Fibroblast of lung (primary cell): Measurements from ENCODE around the gene KSR2. TPM values are rescaled to one million over a fixed set of nuclear protein-coding genes. Genes with fewer than 3 reads are reported as not detected.

Source experiments
- DNase-seq, 2 donors: peaks; one replicate each; pipeline versions ENCODE4 v3.0.0 to v3.0.0-alpha.2; 2010; ENCODE audit warnings: low read depth in 2 of 2
- H2AFZ ChIP-seq: 2 replicates; pipeline ENCODE4 v1.5.1; 2012; ENCODE audit warnings: low read length, control low read depth, inconsistent platforms
- H3K27ac ChIP-seq: 2 replicates; pipeline ENCODE4 v1.5.1; 2011; ENCODE audit warnings: low read length, control low read depth; ENCODE audit not compliant: insufficient read depth
- H3K27me3 ChIP-seq: 2 replicates; pipeline ENCODE4 v1.5.1; 2011; ENCODE audit warnings: mild to moderate bottlenecking, low read length; ENCODE audit not compliant: control insufficient read depth, insufficient read depth
- H3K36me3 ChIP-seq: 2 replicates; pipeline ENCODE4 v1.5.1; 2011; ENCODE audit warnings: low read length; ENCODE audit not compliant: control insufficient read depth, insufficient read depth
- H3K4me1 ChIP-seq: 2 replicates; pipeline ENCODE4 v1.5.1; 2011; ENCODE audit warnings: low read length; ENCODE audit not compliant: control insufficient read depth, insufficient read depth; ENCODE audit errors: extremely low read depth
- H3K4me2 ChIP-seq: 2 replicates; pipeline ENCODE4 v1.5.1; 2011; ENCODE audit warnings: low read length, control low read depth; ENCODE audit not compliant: insufficient read depth; ENCODE audit errors: extremely low read depth
- H3K4me3 ChIP-seq, 4 experiments: fragments of 200-600 bp in 1 of 4; sonication (generic) in 1 of 4; replicated peaks in 1 of 4; 2 replicates each; pipeline ENCODE4 v1.5.1; 2011 to 2016; ENCODE audit warnings: low read length in 4 of 4, low read depth in 3 of 4, mild to moderate bottlenecking in 3 of 4, control low read depth in 2 of 4, inconsistent platforms in 1 of 4, mixed read lengths in 1 of 4; ENCODE audit not compliant: insufficient read depth in 1 of 4; ENCODE audit errors: control extremely low read depth in 1 of 4
- H3K79me2 ChIP-seq: 2 replicates; pipeline ENCODE4 v1.5.1; 2012; ENCODE audit warnings: mild to moderate bottlenecking, low read length, inconsistent platforms; ENCODE audit not compliant: control insufficient read depth, insufficient read depth
- H3K9ac ChIP-seq: 2 replicates; pipeline ENCODE4 v1.5.1; 2011; ENCODE audit warnings: mild to moderate bottlenecking, low read length, control low read depth; ENCODE audit not compliant: insufficient read depth
- H3K9me3 ChIP-seq: 2 replicates; pipeline ENCODE4 v1.5.1; 2012; ENCODE audit warnings: low read depth, low read length; ENCODE audit not compliant: control insufficient read depth, insufficient read depth
- H4K20me1 ChIP-seq: 2 replicates; pipeline ENCODE4 v1.5.1; 2011; ENCODE audit warnings: low read length; ENCODE audit not compliant: control insufficient read depth, insufficient read depth; ENCODE audit errors: extremely low read depth
- CTCF ChIP-seq, 2 donors: IDR thresholded peaks in 1 of 2; conservative IDR thresholded peaks in 1 of 2; 1 replicate in 1 of 2; 2 replicates in 1 of 2; pipeline ENCODE4 v1.5.1; 2011 to 2012; ENCODE audit warnings: low read length in 2 of 2, control low read depth in 1 of 2, inconsistent platforms in 1 of 2, low read depth in 1 of 2, mild to moderate bottlenecking in 1 of 2
- EZH2 ChIP-seq: IDR thresholded peaks from 2 replicates; pipeline ENCODE4 v1.5.1; 2012; ENCODE audit warnings: low read length, control low read depth, mild to moderate bottlenecking; ENCODE audit errors: missing control alignments
- polyA plus RNA-seq, 2 donors: library from polyadenylated mRNA; depleted of rRNA in 1 of 2; stranded (reverse) in 1 of 2; unstranded in 1 of 2; fragments of >200 nt; gene quantifications; 2 replicates each; pipeline ENCODE4 v1.2.1, GENCODE V29; 2011 to 2012; ENCODE audit warnings: missing spikeins in 1 of 2
- total RNA-seq: library from RNA; depleted of rRNA; stranded (reverse); fragments of >200 nt; gene quantifications from 2 replicates; pipeline ENCODE4 v1.2.1, GENCODE V29; 2014

The KSR2 gene
- total and polyA plus RNA-seq, 2 donors (not counting 1 experiment from before 2014, with no cell fraction given), result not detected

GRCh38 chr12:117829108-117829507 is 139.7 kb downstream of the KSR2 start:
- no peak overlapping the region for H2AFZ ChIP-seq
- H3K79me2 ChIP-seq, result no peaks in the 10 kb centered on the region
- DNase-seq, result no peak
- no peak overlapping the region for H3K9ac ChIP-seq
- H3K36me3 ChIP-seq, result no peaks in the 10 kb centered on the region
- no peak overlapping the region for H3K4me2 ChIP-seq
- no peaks in the 10 kb centered on the region for H3K4me1 ChIP-seq
- no peaks in the 10 kb centered on the region for H4K20me1 ChIP-seq
- no peak overlapping the region for H3K27ac ChIP-seq
- no peak for TF ChIP-seq EZH2
- no peak overlapping the region for H3K4me3 ChIP-seq
- H3K9me3 ChIP-seq, result no peaks in the 10 kb centered on the region
- H3K27me3 ChIP-seq, result no peaks in the 10 kb centered on the region

GRCh38 chr12:117827660-117828059 is 141.1 kb downstream of the KSR2 start:
- no peak overlapping the region for H3K4me2 ChIP-seq
- no peak for DNase-seq

GRCh38 chr12:117825827-117826226 is 143.0 kb downstream of the KSR2 start:
- H2AFZ ChIP-seq, result no peak overlapping the region
- no peak overlapping the region for H3K4me2 ChIP-seq
- DNase-seq, result no peak
- H3K9ac ChIP-seq, result no peak overlapping the region
- H4K20me1 ChIP-seq, result no peaks in the 10 kb centered on the region
- H3K9me3 ChIP-seq, result no peaks in the 10 kb centered on the region
- H3K27me3 ChIP-seq, result no peaks in the 10 kb centered on the region
- no peaks in the 10 kb centered on the region for H3K4me1 ChIP-seq
- TF ChIP-seq EZH2 (no peak), CTCF (conservative IDR thresholded peaks at IDR 0.05 in 1 of 2, IDR thresholded peaks at IDR 0.05 in 1 of 2; ENCODE audit: low read depth in 1 of 2, low read length in 2 of 2) (no peak)
- H3K36me3 ChIP-seq, result no peaks in the 10 kb centered on the region
- H3K4me3 ChIP-seq, result no peak overlapping the region
- H3K79me2 ChIP-seq, result no peaks in the 10 kb centered on the region
- H3K27ac ChIP-seq, result no peak overlapping the region

More at GRCh38 chr12:117827660-117828059, 141.1 kb downstream of the KSR2 start:
- H4K20me1 ChIP-seq, result no peaks in the 10 kb centered on the region
- no peak overlapping the region for H2AFZ ChIP-seq
- no peak overlapping the region for H3K27ac ChIP-seq
- no peak for TF ChIP-seq CTCF (conservative IDR thresholded peaks at IDR 0.05 in 1 of 2, IDR thresholded peaks at IDR 0.05 in 1 of 2; ENCODE audit: low read depth in 1 of 2, low read length in 2 of 2)
- TF ChIP-seq EZH2, result no peak
- H3K9ac ChIP-seq, result no peak overlapping the region
- H3K9me3 ChIP-seq, result no peaks in the 10 kb centered on the region
- no peaks in the 10 kb centered on the region for H3K79me2 ChIP-seq
- H3K27me3 ChIP-seq, result no peaks in the 10 kb centered on the region
- H3K4me3 ChIP-seq, result no peak overlapping the region
- H3K36me3 ChIP-seq, result no peaks in the 10 kb centered on the region
- no peaks in the 10 kb centered on the region for H3K4me1 ChIP-seq
